ENCODE data around the gene ACTG2. TPM values are rescaled to one million over a fixed set of nuclear protein-coding genes. Genes with fewer than 3 reads are reported as not detected.
A peak's percentile ranks its signal among the peaks of the same experiment; 100 is the strongest.

ACTG2 gene
- polyA plus RNA-seq, 3 donors, result not detected

- no peak for DNase-seq
- no peaks in the 10 kb centered on the region for H3K9me3 ChIP-seq (replicated peaks in 1 of 2; ENCODE audit: control insufficient read depth in 1 of 2, insufficient read depth in 1 of 2, low read length in 2 of 2)
- no peak overlapping the region for H3K9ac ChIP-seq (ENCODE audit: insufficient read depth, low read length, poor library complexity, severe bottlenecking)
- H3K27me3 ChIP-seq (ENCODE audit: control insufficient read depth in 2 of 2, insufficient read depth in 2 of 2, low read length in 2 of 2), result no peaks in the 10 kb centered on the region
- no peaks in the 10 kb centered on the region for H3K79me2 ChIP-seq (ENCODE audit: insufficient read depth, low read length)
- H3K36me3 ChIP-seq (replicated peaks in 1 of 2; ENCODE audit: control insufficient read depth in 1 of 2, insufficient read depth in 2 of 2, low read length in 2 of 2), result no peaks in the 10 kb centered on the region
- H3K27ac ChIP-seq (ENCODE audit: low read depth in 1 of 2, low read length in 2 of 2), result no peak overlapping the region
- H3K4me3 ChIP-seq (replicated peaks in 1 of 3; ENCODE audit: low read depth in 2 of 3, low read length in 3 of 3), result no peak overlapping the region
- no peaks in the 10 kb centered on the region for H3K9me3 Mint-ChIP-seq
- WGBS (ENCODE audit: insufficient coverage), result 92% methylated on average over 8 of the region's 10 CpGs
- H3K4me2 ChIP-seq (replicated peaks; ENCODE audit: extremely low read depth, low read length, poor library complexity, severe bottlenecking), result no peak overlapping the region
- no peak overlapping the region for H2AFZ ChIP-seq (ENCODE audit: insufficient read depth, low read depth, low read length, poor library complexity, severe bottlenecking)
- H3K27me3 Mint-ChIP-seq (ENCODE audit: low read depth in 3 of 3), result peaks cover 1 to 5% (median 1%) of the 10 kb centered on the region in 3 donors
- H3K4me1 Mint-ChIP-seq, result peaks cover 16% of the 10 kb centered on the region
- H3K4me3 Mint-ChIP-seq, result no peak overlapping the region
- no peak for TF ChIP-seq CTCF (IDR thresholded peaks at IDR 0.05)
- intact Hi-C loops (cut with micrococcal nuclease), result no loop called here
- no peak overlapping the region for H3K27ac Mint-ChIP-seq
- H3K36me3 Mint-ChIP-seq, result no peaks in the 10 kb centered on the region
- H3K4me1 ChIP-seq (ENCODE audit: control insufficient read depth in 1 of 2, insufficient read depth in 2 of 2, low read length in 2 of 2), result peaks cover 6 to 10% of the 10 kb centered on the region in 2 donors
- no peaks in the 10 kb centered on the region for H4K20me1 ChIP-seq (ENCODE audit: insufficient read depth, low read length)
Observed at GRCh38 chr2:73901143-73901542, 8.3 kb downstream of the ACTG2 start.

- DNase-seq, result no peak
- peaks cover 10% of the 10 kb centered on the region for H3K4me1 Mint-ChIP-seq
- H3K4me3 Mint-ChIP-seq, result no peak overlapping the region
- Histone ChIP-seq H2AFZ (ENCODE audit: insufficient read depth, low read depth, low read length, poor library complexity, severe bottlenecking) (peak overlapping the region; percentile 0), H3K9me3 (replicated peaks in 1 of 2; ENCODE audit: control insufficient read depth in 1 of 2, insufficient read depth in 1 of 2, low read length in 2 of 2) (no peaks in the 10 kb centered on the region), H3K36me3 (replicated peaks in 1 of 2; ENCODE audit: control insufficient read depth in 1 of 2, insufficient read depth in 2 of 2, low read length in 2 of 2) (no peaks in the 10 kb centered on the region), H3K4me3 (replicated peaks in 1 of 3; ENCODE audit: low read depth in 2 of 3, low read length in 3 of 3) (no peak overlapping the region), H3K4me2 (replicated peaks; ENCODE audit: extremely low read depth, low read length, poor library complexity, severe bottlenecking) (no peak overlapping the region), H4K20me1 (ENCODE audit: insufficient read depth, low read length) (no peaks in the 10 kb centered on the region), H3K79me2 (ENCODE audit: insufficient read depth, low read length) (no peaks in the 10 kb centered on the region), H3K27me3 (ENCODE audit: control insufficient read depth in 2 of 2, insufficient read depth in 2 of 2, low read length in 2 of 2) (no peaks in the 10 kb centered on the region), H3K4me1 (ENCODE audit: control insufficient read depth in 1 of 2, insufficient read depth in 2 of 2, low read length in 2 of 2) (peaks cover 6 to 7% of the 10 kb centered on the region in 2 donors), H3K9ac (ENCODE audit: insufficient read depth, low read length, poor library complexity, severe bottlenecking) (no peak overlapping the region), H3K27ac (ENCODE audit: low read depth in 1 of 2, low read length in 2 of 2) (no peak overlapping the region)
- no peak for TF ChIP-seq CTCF (IDR thresholded peaks at IDR 0.05)
- H3K9me3 Mint-ChIP-seq, result no peaks in the 10 kb centered on the region
- H3K27ac Mint-ChIP-seq, result no peak overlapping the region
- H3K36me3 Mint-ChIP-seq, result no peaks in the 10 kb centered on the region
- H3K27me3 Mint-ChIP-seq (ENCODE audit: low read depth in 3 of 3), result peaks cover 1 to 5% (median 1%) of the 10 kb centered on the region in 3 donors
- intact Hi-C loops (cut with micrococcal nuclease), result no loop called here
- 80% methylated on average over 1 of the region's 4 CpGs for WGBS (ENCODE audit: insufficient coverage)
Observed at GRCh38 chr2:73902284-73902683, 9.5 kb downstream of the ACTG2 start.

Data from CD14-positive monocyte (primary cell).